Measurements from ENCODE around the gene SHISA4.
"Not testable (repeated sequence)": the region's sequence is repeated elsewhere in the genome, so short reads cannot be mapped to it uniquely, and the experiment has no call there.

SHISA4 gene, protein sequence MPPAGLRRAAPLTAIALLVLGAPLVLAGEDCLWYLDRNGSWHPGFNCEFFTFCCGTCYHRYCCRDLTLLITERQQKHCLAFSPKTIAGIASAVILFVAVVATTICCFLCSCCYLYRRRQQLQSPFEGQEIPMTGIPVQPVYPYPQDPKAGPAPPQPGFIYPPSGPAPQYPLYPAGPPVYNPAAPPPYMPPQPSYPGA

DNA sequence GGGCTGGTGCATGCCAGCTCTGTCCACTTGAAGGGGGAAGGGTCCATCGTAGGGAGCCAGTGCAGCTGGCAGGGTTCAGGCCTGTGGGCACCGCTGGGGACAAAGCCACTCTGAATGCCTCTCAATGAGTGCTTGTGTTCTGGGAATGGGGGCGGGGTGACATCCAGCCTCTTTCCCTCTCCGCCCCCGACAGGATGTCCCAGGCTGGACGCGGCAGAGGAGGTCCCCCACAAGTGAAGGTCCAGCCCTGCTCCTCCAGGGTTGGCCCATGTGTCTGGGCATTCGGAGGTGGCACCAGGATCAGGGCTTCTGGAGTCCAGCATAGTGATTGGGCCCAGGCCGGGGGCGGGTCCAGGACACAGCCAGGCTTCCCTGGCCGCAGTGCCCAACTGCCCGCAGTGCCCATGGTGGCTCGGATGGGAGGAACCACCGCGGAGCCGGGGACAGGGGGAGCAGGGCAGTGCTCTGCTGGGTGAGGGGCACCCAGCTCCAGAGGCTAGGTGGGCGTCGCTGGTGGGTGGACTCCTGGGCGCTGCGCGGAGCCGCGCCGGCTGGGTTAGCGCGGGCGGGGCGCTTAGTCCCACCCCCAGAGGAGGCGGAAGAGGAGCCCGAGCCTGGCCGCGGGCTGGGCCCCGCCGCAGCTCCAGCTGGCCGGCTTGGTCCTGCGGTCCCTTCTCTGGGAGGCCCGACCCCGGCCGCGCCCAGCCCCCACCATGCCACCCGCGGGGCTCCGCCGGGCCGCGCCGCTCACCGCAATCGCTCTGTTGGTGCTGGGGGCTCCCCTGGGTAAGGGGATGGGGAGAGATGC lies at the start of gene SHISA4:
Gene SHISA4 (plus strand): TSS at position 617 of the 808 bp plus-strand sequence. CDS start 97 bp downstream, at position 714.
- peak; percentile 86 for DNase-seq

DNA sequence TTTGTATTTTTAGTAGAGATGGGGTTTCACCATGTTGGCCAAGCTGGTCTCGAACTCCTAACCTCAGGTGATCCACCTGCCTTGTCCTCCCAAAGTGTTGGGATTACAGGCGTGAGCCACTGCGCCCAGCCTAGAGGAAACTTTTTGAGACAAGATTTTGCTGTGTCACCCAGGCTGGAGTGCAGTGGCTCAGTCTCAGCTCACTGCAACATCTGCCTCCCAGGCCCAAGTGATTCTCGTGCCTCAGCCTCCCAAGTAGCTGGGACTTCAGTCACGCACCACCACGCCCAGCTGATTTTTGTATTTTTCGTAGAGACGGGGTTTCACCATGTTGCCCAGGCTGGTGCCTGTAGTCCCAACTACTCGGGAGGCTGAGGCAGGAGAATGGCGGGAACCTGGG lies 49.6 kb upstream of the SHISA4 start:
- not testable (repeated sequence) for DNase-seq

DNA sequence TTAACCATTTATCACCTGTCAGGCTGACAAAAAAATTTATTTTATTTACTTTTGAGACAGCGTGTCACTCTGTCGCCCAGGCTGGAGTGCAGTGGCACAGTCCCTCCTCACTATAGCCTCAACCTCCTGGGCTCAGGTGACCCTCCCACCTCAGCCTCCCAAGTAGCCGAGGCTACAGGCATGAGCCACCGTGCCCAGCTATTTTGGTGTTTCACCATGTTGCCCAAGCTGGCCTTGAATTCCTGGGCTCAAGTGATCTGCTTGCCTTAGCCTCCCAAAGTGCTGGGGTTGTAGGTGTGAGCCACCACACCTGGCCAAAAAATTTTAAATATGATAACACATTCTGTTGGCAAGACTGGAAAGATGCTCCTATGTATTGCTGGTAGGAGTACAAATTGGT lies 48.6 kb upstream of the SHISA4 start:
- no peak for DNase-seq

DNA sequence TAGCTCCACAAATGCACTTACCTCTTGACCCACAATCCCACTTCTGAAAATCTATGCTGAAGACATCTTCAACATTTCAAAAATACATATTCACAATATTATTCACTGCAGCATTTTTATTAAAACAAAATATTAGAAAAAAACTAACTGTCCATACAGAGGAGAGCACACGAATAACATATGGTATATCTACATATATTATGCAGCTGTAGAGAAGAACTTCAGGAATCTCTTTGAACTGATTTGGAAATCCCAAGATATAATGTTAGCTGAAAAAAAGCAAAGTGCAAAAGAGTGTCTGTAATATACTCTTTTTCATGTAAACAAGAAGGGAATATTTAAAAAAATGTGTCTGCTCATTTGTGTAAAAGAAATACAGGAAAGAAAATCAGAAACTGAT lies 48.2 kb upstream of the SHISA4 start:
- no peak for DNase-seq

DNA sequence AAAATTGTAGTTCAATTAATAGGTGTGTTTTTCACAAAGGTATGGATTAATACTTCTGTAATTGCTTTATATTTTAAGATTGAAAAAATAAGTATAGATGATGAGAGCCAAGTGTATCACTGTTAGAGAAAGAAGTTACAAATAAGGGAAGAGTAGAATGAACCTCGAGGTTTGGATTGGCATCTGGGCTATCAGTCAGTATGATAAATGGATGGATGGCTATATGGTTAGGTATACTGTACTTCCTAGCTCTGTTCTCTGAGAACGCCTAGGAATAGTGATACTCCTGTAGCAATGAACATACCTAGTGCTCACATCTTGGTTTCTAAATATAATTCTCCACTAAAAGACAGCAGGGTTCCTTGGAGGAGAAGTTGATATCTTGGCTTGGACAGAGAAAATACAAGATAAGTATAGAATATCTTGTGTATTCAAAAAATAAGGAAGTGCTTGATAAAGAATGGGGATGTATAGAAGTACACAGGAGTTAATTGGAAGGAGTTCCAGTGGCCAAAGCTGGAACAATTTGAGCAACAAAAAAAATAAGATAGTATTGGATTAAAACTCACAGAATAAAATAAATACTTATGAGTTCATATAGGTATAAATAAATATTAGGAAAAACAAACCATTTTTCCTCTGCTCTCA lies 47.3 kb upstream of the SHISA4 start:
- no peak for DNase-seq

DNA sequence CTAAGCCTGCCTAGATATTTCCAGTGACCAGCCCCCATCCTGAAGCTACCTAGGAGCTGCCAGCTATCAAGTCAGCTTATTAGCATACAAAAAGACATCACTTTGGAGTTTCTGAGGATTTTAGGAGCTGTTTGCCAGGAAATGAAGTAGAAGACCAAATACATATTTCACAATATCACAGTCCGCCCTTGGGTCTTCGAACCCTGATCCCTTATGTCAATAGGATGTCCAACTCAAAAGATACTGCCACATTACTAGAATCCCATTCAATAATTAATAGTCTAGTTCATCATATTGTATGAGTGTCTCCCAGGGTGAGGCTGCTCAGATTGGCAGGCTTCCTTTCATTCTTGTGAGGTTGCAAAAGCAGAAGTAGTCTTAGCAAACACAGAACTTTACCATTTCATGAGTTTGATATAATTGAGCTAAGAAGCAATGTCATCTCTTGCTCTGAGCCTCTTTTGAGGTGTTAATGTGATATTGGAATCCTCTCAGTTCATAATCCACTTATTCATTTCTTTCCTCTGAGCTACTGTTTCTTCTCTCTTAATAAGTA lies 46.1 kb upstream of the SHISA4 start:
- no peak for DNase-seq

DNA sequence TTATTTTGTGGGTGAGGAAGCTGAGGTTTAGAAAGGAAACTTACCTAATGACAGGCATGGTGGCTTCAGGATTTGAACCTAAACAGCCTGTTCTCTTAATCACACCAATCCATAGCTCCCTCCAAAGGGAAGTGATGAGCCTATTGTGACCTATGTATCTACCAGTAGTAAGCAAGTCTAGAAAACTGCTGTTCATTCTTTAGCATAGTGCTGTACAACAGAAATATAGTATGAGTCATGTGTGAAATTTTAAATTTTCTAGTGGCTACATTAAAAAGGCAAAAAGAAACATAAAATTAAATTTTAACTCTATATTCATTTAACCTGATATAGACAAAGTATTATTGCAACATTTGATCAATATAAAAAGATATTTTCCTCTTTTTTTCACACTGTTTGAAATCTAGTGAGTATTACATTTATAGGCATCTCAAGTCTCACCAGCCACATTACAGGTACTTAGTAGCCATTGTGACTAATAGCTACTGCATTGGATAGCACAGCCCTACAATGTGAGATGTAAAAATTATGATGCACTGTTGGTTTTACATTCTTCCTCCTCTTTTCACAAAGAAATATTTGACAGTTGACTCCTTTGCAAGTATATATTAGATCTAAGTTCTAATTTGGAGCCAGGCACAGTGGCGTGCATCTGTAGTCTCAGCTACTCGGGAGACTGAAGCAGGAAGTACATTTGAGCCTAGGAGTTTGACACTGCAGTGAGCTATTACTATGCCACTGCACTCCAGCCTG lies 43.2 kb upstream of the SHISA4 start:
- peak; percentile 10 for DNase-seq

DNA sequence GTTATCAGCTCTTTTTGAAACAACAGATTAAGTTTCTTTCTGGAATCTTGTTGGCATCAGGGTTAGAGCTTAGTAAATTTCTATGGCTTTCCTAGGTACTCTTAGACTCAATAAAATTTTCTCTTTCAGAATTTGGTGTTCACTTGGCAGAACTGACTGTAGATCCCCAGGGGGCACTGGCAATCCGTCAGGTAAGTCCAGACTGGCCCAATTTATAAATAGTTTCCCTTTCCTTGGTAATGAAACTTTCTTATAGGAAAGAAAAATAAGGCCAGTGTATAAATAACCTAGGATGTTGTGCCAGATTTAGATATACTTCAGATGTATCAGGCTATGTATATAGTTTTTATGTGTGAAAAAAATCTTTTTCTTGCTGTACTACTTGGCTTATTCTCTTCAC lies 41.5 kb upstream of the SHISA4 start:
- no peak for DNase-seq

DNA sequence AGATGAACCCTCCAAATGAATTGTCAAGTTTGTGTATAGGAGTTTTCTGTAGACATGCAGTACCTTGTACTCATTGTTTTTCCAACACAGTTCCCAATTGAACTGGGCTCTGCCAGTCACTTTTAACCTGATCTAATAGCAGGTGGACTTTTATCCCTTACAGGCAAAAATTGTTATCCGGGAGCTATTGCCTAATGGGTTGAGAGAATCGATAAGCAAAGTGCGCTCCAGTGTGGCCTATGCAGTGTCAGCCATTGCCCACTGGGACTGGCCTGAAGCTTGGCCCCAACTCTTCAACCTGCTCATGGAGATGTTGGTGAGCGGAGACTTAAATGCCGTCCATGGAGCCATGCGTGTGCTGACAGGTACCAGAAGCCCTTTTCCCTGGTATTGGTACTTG lies 40.5 kb upstream of the SHISA4 start:
- no peak for DNase-seq

DNA sequence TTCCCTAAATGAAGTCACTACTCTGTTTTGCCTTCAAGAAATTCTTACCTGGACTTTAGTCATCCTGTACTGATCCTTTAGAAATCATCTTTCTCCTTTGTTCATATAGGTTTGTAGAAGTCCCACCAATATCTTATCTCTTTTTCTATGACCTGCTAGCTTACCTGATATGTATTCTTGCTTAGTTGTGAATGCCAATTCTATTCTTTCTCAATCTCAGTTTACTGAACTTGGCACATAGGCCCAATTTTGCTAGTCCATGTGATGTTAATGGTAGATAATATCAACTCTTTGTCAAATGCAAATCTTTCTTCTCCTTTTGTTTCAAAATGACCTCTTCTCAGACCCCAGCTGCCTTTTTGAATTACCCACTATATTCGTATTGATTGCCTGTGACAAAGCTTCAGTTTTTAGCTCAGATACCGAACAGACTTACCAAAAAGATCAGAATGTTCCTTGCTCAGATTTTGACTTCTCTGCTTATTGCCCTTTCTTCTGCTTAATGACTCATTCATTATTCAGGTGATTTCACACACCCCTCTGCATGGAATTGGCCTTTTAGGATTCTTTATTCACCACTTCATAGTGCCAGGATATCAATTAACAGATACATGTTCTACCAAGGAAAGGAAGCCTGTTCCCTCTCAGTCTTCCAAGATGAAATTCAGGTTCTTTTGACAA lies 39.2 kb upstream of the SHISA4 start:
- DNase-seq = no peak

DNA sequence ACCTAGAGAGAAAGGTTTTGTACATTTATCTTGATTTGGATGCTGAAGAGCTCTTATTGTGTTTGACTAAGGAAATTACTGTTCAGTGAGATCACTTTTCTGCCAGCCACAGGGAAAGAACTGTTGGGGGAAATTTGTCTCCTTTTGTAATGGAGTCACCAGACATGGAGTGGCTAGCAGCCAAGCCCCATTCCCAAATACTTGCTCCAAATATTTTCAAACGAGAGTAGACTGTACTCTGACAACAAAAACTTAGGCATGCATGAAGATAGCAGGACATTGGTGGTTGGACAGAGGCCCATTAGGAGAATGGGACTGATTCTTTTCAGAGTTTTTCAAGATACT lies 38.7 kb upstream of the SHISA4 start:
- DNase-seq = peak; percentile 13

DNA sequence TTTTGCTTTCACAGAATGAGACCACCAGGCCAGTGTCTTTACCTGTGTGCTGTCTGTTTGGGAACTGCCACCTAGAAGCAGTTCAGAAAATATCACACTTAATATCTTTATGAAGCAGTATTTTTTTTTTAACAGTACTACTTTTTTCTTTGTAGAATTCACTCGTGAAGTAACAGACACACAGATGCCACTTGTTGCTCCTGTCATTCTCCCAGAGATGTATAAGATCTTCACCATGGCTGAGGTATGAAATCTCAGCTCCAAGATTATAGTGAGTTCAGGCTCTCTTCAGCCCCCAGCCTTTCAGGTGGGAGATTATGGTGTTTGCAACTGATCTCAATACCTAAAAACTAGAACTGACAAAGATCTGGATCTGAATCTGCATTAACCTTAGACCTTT lies 36.7 kb upstream of the SHISA4 start:
- no peak for DNase-seq

DNA sequence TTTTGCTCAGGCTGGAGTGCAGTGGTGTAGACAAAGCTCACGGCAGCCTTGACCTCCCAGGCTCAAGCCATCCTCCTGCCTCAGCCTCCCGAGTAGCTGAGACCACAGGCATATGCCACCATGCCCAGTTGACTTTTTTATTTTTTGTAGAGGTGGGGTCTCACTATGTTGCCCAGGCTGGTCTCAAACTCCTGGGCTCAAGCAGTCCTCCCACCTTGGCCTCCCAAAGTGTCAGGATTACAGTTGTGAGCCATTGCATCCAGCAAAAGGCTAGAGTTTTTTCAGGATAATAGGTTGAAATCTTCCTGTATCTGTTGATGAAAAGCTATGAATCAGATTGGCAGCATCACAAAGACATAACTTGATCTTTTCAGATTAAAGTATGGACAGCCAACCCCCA lies 32.0 kb upstream of the SHISA4 start:
- not testable (repeated sequence) for DNase-seq

DNA sequence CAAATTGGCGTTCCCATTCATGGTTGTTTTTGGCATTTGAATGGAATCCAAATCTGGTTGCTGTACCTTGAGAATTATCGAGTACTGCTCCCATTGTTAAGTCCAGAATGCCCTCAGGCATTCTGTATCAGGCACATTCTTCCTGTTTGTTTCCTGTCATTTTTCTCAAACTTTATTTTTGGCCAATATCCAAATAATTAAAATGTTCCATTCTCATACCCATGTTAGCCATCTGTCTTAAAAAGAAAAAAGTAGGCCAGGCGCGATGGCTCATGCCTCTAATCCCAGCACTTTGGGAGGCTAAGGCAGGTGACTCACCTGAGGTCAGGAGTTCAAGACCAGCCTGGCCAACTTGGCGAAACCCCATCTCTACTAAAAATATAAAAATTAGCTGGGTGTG lies 29.3 kb upstream of the SHISA4 start:
- DNase-seq = no peak

DNA sequence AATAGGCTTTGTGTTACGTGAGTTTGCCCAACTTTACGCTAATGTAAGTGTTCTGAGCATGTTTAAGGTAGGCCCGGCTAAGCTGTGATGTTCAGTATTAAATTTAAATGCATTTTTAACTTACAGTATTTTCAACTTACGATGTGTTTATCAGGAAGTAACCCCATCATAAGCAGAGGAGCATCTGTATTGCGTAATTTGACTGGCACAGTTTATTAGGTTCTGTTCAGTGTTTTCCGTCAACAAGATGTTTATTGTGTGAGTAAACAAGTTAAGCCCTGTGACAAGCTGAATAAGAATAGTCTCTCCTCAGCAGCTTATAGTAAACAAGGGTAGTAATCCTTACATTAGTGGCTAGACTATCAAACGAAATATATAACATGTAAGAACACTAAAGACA lies 27.2 kb upstream of the SHISA4 start:
- no peak for DNase-seq

DNA sequence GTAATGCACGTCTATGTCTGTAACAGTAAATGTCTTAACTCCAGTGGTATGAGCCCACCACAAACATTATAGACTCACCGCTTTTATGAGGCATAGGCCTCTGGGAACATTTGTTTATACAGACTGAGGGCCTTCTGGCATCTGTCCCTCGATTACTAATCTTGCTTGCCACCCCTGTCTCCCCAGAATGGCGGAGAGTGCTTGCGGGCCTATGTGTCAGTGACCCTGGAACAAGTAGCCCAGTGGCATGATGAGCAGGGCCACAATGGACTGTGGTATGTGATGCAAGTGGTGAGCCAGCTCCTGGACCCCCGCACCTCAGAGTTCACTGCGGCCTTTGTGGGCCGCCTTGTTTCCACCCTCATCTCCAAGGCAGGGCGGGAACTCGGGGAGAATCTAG lies 18.3 kb upstream of the SHISA4 start:
- no peak for DNase-seq

DNA sequence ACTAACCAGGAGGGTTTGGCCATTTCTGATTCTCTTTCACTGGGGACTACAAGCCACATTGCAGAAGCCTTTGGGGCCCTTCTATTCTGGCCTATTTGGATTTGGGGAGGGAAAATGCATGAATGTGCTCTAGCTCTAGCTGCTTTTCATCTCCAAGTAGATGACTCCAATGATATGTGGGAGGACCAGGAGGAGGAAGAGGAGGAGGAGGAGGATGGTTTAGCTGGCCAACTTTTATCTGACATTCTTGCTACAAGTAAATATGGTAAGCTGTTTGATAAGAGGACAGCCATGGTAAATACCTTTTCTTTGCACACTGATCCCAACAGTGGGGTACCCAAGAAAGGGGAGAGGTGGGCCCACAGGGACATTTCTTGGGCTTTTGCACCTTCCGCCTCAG lies 14.0 kb upstream of the SHISA4 start:
- DNase-seq = no peak

DNA sequence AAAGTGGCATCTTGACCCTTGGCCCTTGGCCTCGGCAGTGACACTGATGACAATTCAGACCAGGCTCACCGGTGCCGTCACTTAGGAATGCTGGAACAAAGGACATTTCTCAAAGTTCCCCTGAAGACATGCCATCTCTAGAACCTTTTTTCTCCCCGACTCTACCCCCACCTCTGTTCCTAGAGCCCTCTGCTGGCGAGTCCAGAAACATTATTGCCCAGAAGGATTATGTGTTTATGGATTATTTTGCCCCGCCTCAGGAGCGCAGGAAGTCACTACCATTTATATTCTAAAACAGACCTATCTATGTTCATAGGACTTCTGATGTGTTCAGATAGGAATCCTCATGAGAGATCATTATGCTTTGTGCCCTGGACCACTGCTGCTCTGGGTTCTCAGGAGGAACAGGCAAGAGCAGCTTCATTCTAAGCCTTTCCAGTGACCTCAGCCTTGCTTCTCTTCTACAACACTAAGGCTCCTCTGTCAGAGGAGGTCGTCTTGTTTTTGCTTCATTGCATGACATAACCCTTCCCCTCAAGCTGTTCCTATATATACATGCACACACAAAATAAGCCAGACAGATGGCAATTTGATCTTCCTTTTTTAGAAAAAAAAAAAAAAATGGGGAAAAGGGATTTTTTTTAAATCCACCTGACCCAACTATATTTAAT lies 12.4 kb upstream of the SHISA4 start:
- DNase-seq = peak; percentile 26

DNA sequence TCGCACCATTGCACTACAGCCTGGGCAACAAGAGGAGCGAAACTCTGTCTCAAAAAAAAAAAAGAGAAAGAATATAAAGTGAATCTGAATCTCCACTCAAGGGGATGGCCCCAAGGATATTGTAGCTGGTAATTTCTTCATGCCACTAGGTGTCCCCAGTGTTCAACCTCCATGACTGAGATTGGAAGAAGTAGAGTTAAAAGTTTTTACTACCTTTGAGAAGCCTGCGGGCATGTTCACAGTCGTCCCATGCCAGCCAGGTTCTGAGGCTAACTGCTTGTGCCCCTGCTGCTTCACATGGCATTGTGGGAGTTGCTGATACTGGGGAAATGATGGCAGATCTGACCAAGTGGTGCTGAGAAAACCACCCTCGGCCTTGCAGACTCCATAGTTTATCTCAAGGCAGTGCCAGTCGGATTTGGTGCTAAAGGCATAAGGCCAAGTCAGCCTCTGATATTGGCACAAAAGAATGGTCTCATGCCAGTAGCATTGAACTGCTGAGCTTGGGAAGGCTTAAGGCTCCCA lies 10.8 kb upstream of the SHISA4 start:
- peak; percentile 58 for DNase-seq

DNA sequence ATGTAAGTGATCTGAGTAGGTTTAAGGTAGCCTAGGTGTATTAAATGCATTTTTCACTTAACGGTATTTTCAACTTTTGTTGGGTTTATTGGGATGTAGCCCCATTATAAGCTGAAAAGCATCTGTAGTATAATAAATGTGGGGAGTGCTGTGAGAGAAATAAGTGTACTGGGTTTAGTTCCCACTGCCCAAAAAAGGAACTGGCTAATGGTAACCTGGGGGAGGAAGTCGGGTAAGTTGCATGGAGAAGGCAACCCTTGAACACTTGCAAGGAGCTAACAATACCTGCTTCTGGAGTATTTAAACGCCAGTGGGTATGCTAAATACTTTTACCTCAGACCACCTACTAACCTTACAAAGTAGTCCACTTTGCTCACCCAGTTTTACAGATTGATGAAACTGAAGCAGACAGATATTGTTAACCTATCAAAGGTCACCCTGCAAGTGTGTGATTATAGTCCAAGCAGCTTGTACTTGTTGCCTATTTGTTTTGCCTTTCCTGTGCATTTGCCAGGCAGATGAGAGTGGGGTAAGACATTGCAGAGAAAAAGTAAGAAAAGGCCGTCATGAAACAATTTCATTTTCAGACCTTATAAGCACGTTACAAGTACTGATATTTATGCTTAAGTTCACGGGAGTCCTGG lies 7.6 kb upstream of the SHISA4 start:
- DNase-seq = no peak

DNA sequence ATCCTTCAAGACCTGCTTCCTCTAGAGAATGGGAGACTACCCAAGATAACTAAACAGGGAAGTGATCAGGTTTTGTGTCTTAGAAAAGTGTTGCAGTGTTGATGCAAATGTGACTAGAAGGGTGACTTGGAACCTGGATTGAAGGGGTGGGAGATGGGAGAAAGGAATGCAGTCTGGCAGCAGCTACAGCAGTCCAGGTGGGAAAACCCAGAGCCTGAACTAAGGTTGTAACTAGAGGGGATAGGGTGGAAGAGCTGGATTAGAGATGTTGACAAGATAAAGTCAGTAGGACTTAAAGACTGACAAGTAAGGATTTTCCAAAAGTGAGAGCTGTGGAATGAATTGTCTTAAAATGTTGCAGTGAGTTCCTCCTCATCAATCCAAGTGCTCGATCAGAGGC lies 7.1 kb upstream of the SHISA4 start:
- DNase-seq = no peak
